ENCODE measurements around the gene SHMT2.
A peak's percentile ranks its signal among the peaks of the same experiment; 100 is the strongest.

SHMT2 gene

DNA sequence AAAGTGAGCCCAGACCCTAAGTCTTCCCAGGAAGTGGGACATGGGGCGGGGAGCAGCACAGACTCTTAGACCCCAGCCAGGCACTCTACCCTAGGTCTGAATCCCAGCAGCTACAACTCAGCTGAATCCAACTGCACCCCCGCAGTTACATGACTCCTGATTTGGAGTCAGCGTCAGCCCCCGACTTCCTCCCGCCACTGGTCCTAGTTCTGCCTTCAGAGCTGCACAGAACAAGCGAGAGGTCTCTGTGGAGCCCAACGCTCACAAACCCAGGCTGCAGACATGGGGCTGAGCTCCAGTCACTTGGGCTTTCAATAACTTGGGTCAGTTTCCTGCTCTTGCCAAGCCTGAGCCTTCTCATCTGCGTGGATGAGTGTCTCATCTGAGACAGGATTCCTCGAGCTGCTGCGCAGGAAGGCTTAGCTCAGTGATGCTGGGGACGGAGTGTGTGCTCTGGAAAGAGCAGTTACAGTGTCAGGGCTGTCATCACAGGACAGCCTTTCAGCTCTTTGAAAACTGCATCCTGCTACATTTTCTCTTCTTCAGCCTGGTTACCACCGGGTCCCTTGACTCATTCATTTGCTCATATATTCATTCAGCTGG lies 43.5 kb upstream of the SHMT2 start:
- Histone ChIP-seq H3K4me2 (no peak overlapping the region), H3K9ac (peak overlapping the region in 1 of 11 experiments; percentile 4; a peak in 1 of 22 replicates), H3K4me3 (no peak overlapping the region), H3K27ac (no peak overlapping the region), H3K9me3 (replicated peaks in 1 of 11) (no peaks in the 10 kb centered on the region), H4K20me1 (peaks cover 0 to 99% (median 0%) of the 10 kb centered on the region in 11 experiments; a peak in 11 of 22 replicates), H3K36me3 (peaks cover 5 to 100% (median 43%) of the 10 kb centered on the region in 11 experiments; a peak in 16 of 22 replicates), H3K4me1 (peaks cover 0 to 9% (median 0%) of the 10 kb centered on the region in 10 experiments; a peak in 3 of 20 replicates), H3K27me3 (no peaks in the 10 kb centered on the region)
- TF ChIP-seq Cebpa-rat (IDR thresholded peaks at IDR 0.05), result no peak

- Histone ChIP-seq H3K27me3 (no peaks in the 10 kb centered on the region), H3K4me2 (peak overlapping the region in 1 of 11 experiments; percentile 28; a peak in 2 of 22 replicates), H3K9ac (0 out of 22 replicates have a peak overlapping the region, but pooled peaks of 1 of the 11 experiments have one; percentile 1), H3K4me3 (no peak overlapping the region), H3K4me1 (peaks cover 0 to 9% (median 0%) of the 10 kb centered on the region in 10 experiments; a peak in 3 of 20 replicates), H3K27ac (no peak overlapping the region), H3K9me3 (replicated peaks in 1 of 11) (no peaks in the 10 kb centered on the region), H4K20me1 (peaks cover 0 to 96% (median 0%) of the 10 kb centered on the region in 11 experiments; a peak in 12 of 22 replicates), H3K36me3 (peaks cover 14 to 100% (median 57%) of the 10 kb centered on the region in 11 experiments; a peak in 17 of 22 replicates)
- no peak for TF ChIP-seq Cebpa-rat (IDR thresholded peaks at IDR 0.05)
These were observed 42.1 kb upstream of the SHMT2 start for GRCh38 chr12:57187222-57188089.

DNA sequence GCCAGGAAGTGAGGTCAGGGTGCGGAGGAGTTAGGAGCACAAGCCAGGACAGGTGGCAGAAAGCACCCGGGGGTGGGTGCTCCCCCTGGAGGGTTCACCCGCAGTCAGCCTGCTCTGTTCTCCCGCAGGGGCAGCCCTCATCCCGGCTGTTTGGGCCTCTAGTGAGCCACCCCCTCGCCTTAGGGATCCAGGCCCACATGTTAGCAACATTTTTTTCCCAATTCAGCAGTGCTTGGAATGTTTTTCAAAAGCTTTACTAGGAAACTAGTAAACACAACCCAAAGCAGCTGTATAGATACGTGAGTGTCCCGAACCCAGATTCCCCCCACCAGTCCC lies 41.5 kb upstream of the SHMT2 start:
- no peak overlapping the region for H3K27ac ChIP-seq
- no peak for TF ChIP-seq Cebpa-rat (IDR thresholded peaks at IDR 0.05)
- H3K9ac ChIP-seq, result 0 out of 22 replicates have a peak overlapping the region, but pooled peaks of 1 of the 11 experiments have one; percentile 1
- H3K4me3 ChIP-seq, result no peak overlapping the region
- H3K4me2 ChIP-seq, result peak overlapping the region in 1 of 11 experiments; percentile 28; a peak in 2 of 22 replicates
- H3K36me3 ChIP-seq, result peaks cover 19 to 100% (median 59%) of the 10 kb centered on the region in 11 experiments; a peak in 17 of 22 replicates
- H3K9me3 ChIP-seq (replicated peaks in 1 of 11), result no peaks in the 10 kb centered on the region
- H3K4me1 ChIP-seq, result peaks cover 0 to 8% (median 0%) of the 10 kb centered on the region in 10 experiments; a peak in 3 of 20 replicates
- H3K27me3 ChIP-seq, result no peaks in the 10 kb centered on the region
- peaks cover 0 to 97% (median 0%) of the 10 kb centered on the region in 11 experiments; a peak in 12 of 22 replicates for H4K20me1 ChIP-seq

DNA sequence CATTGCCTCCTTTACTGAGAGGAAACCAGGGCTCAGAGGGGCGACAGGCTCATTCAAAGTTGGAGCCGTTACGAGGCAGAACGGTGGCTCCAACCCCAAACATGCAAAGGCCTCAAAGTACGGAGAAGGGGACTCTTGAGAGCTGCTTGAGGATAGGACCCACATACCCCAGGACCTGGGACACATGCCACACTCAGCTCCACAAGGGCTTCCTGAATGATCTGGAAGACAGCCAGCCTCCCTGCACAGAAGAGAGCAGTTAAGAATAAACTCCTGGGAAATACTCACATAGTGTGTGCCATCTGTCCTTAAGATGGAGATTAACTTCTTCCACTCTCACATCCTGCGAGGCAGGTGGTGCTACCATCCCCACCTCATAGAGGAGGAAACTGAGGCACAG lies 39.5 kb upstream of the SHMT2 start:
- Histone ChIP-seq H3K4me3 (no peak overlapping the region), H4K20me1 (peaks cover 0 to 97% (median 6%) of the 10 kb centered on the region in 11 experiments; a peak in 12 of 22 replicates), H3K9me3 (replicated peaks in 1 of 11) (no peaks in the 10 kb centered on the region), H3K4me1 (peaks cover 0 to 8% (median 4%) of the 10 kb centered on the region in 10 experiments; a peak in 15 of 20 replicates), H3K9ac (no peak overlapping the region), H3K4me2 (no peak overlapping the region), H3K27ac (no peak overlapping the region), H3K36me3 (peaks cover 18 to 100% (median 47%) of the 10 kb centered on the region in 11 experiments; a peak in 17 of 22 replicates), H3K27me3 (no peaks in the 10 kb centered on the region)
- TF ChIP-seq Cebpa-rat (IDR thresholded peaks at IDR 0.05), result no peak

DNA sequence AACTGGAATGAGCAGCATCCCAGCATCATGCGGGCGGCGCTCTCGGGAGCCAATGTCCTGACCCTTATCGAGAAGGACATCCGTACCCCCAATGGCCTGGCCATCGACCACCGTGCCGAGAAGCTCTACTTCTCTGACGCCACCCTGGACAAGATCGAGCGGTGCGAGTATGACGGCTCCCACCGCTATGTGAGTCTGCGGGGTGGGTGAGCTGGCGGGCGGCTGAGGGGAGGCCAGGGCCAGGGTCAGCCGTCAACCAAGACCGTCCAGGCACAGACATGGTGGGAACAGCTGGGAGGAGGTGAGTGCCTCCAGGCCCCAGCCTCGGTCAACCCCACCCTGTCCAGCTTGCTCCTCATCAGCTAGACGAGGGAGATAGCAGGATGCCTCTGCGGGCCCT lies 38.7 kb upstream of the SHMT2 start:
- peaks cover 11 to 100% (median 42%) of the 10 kb centered on the region in 11 experiments; a peak in 17 of 22 replicates for H3K36me3 ChIP-seq
- peaks cover 0 to 16% (median 12%) of the 10 kb centered on the region in 10 experiments; a peak in 16 of 20 replicates for H3K4me1 ChIP-seq
- no peaks in the 10 kb centered on the region for H3K27me3 ChIP-seq
- H3K4me3 ChIP-seq, result no peak overlapping the region
- no peaks in the 10 kb centered on the region for H3K9me3 ChIP-seq (replicated peaks in 1 of 11)
- no peak overlapping the region for H3K4me2 ChIP-seq
- H4K20me1 ChIP-seq, result peaks cover 0 to 97% (median 13%) of the 10 kb centered on the region in 11 experiments; a peak in 15 of 22 replicates
- H3K27ac ChIP-seq, result no peak overlapping the region
- H3K9ac ChIP-seq, result no peak overlapping the region
- TF ChIP-seq Cebpa-rat (IDR thresholded peaks at IDR 0.05), result no peak

- Histone ChIP-seq H3K36me3 (peaks cover 7 to 100% (median 40%) of the 10 kb centered on the region in 11 experiments; a peak in 17 of 22 replicates), H3K27ac (no peak overlapping the region), H4K20me1 (peaks cover 0 to 97% (median 16%) of the 10 kb centered on the region in 11 experiments; a peak in 15 of 22 replicates), H3K4me3 (no peak overlapping the region), H3K27me3 (no peaks in the 10 kb centered on the region), H3K4me2 (no peak overlapping the region), H3K4me1 (peaks cover 0 to 22% (median 18%) of the 10 kb centered on the region in 10 experiments; a peak in 16 of 20 replicates), H3K9me3 (replicated peaks in 1 of 11) (no peaks in the 10 kb centered on the region), H3K9ac (no peak overlapping the region)
- TF ChIP-seq Cebpa-rat (IDR thresholded peaks at IDR 0.05), result no peak
These were observed 38.1 kb upstream of the SHMT2 start for GRCh38 chr12:57191410-57191809.

DNA sequence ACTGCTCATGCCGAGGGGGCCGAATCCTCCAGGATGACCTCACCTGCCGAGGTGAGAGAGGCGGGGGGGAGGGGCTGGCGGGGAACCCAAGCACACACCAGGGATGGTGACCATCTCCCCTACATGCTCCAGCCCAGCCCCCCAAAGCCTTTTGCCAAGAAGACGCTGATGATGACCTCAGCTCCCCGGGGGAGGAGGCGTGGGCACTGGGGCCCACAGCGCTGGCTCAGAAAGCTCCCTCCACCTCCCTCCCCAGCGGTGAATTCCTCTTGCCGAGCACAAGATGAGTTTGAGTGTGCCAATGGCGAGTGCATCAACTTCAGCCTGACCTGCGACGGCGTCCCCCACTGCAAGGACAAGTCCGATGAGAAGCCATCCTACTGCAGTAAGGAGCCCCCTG lies 36.6 kb upstream of the SHMT2 start:
- Histone ChIP-seq H3K36me3 (peaks cover 21 to 100% (median 44%) of the 10 kb centered on the region in 11 experiments; a peak in 18 of 22 replicates), H3K4me2 (no peak overlapping the region), H3K27ac (no peak overlapping the region), H3K4me3 (no peak overlapping the region), H3K4me1 (peaks cover 0 to 22% (median 21%) of the 10 kb centered on the region in 10 experiments; a peak in 16 of 20 replicates), H4K20me1 (peaks cover 0 to 97% (median 22%) of the 10 kb centered on the region in 11 experiments; a peak in 14 of 22 replicates), H3K9me3 (replicated peaks in 1 of 11) (no peaks in the 10 kb centered on the region), H3K9ac (no peak overlapping the region), H3K27me3 (no peaks in the 10 kb centered on the region)
- TF ChIP-seq Cebpa-rat (IDR thresholded peaks at IDR 0.05), result no peak

DNA sequence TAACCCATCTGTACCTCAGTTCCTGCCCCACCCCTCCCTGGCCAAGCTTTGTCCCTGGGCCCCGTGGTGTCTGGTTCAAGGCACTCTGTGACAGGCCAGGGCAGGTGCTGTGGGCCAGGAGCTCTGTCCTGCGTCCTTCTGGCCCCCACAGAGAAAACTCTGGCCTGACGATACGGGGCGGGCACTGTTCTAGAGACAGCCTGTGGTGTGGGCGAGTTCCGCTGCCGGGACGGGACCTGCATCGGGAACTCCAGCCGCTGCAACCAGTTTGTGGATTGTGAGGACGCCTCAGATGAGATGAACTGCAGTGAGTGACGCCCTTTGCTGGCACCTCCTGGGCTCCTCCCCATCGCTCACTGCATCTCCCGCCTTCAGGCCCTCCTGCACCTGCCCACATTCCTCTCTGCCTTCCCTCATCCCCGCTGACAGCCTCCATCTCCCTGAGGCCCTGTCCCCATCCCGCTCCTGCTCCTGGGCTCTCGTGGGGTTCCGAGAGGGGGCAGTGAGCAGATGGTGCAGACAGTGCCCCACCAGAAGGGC lies 35.7 kb upstream of the SHMT2 start:
- peaks cover 27 to 100% (median 48%) of the 10 kb centered on the region in 11 experiments; a peak in 18 of 22 replicates for H3K36me3 ChIP-seq
- no peaks in the 10 kb centered on the region for H3K9me3 ChIP-seq (replicated peaks in 1 of 11)
- H3K27ac ChIP-seq, result no peak overlapping the region
- H3K9ac ChIP-seq, result no peak overlapping the region
- no peaks in the 10 kb centered on the region for H3K27me3 ChIP-seq
- no peak overlapping the region for H3K4me3 ChIP-seq
- H4K20me1 ChIP-seq, result peaks cover 0 to 98% (median 22%) of the 10 kb centered on the region in 11 experiments; a peak in 14 of 22 replicates
- no peak for TF ChIP-seq Cebpa-rat (IDR thresholded peaks at IDR 0.05)
- H3K4me1 ChIP-seq, result peaks cover 0 to 22% (median 20%) of the 10 kb centered on the region in 10 experiments; a peak in 16 of 20 replicates
- no peak overlapping the region for H3K4me2 ChIP-seq
